ENCODE measurements around the gene CARM1.
A peak's percentile ranks its signal among the peaks of the same experiment; 100 is the strongest.
"Not testable (repeated sequence)": the region's sequence is repeated elsewhere in the genome, so short reads cannot be mapped to it uniquely, and the experiment has no call there.

The CARM1 gene

DNA sequence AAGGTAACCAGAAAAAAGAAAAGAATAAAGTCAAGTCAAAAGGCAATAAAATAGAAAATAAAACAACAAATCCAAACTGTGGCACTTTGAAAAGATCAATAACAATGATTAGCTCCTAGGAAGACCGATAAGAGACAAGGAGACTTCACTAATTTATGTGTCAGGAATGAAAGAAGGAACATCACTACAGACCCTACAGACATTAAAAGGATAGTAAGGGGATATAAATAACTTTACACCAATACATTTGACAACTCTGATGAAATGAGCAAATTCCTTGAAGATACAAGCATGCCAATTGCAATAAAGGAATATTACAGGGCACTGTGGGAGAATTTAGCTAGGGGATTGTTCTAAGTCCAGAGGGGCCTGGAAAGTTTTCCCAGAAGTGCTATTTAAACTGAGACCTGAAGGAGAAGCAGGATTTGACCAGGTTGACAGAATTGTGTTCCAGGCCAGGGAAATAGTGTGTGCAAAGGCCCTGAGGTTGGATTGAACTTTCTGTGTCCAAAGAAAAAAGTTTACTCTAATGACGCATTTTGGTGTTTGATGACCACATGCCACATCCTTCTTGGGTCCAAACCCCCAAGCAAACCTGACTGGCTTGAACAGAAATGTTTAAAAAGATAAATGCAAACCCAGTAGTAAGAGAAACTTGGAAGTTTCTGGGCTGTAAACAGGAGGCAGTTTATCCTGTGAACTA is 24.7 kb upstream of the CARM1 start:
- DNase-seq (ENCODE audit: low read depth in 2 of 2) = no peak

GRCh38 chr19:10848230-10848856 is 23.0 kb upstream of the CARM1 start, which contains the start of gene C19orf38:
TSS of gene C19orf38 (plus strand) at chr19:10848415. CDS start at chr19:10848509, 94 bp downstream.
- DNase-seq (ENCODE audit: low read depth in 2 of 2) = no peak

DNA sequence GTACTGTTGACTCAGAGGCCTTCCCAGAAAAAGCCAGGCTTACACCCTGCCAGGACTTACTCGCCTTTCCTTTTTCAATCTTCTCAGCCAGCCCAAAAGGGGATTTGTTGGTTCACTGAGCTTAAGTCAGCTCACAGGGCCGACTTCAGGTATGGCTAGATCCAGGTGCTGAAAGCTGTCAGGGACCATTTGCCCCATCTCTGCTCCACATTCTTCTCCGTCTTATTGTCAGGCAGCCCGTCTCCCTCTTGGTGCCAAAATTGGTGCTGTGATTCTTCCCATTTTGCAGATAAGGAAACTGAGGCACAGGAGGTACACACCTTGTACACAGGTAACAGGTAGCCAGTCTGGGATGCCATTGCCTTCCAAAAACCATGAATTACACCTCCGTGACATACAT is 20.7 kb upstream of the CARM1 start:
- no peak for DNase-seq (ENCODE audit: low read depth in 2 of 2)

GRCh38 chr19:10852098-10852800 is 19.1 kb upstream of the CARM1 start:
- DNase-seq (ENCODE audit: low read depth in 2 of 2) = no peak

DNA sequence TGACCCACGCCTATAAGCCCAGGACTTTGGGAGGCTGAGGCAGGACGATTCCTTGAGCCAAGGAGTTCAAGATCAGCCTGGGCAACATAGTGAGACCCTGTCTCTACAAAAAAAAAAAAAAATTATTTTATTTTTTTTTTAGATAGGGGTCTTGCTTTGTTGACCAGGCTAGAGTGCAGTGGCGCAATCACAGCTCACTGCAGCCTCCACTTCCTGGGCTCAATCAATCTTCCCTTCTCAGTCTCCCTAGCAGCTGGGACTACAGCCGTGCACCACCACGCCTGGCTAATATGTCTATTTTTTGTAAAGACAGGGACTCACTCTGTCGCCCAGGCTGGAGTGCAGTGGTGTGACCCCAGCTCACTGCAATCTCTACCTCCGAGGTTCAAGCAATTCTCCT is 18.4 kb upstream of the CARM1 start:
- DNase-seq (ENCODE audit: low read depth in 2 of 2) = no peak

- DNase-seq (ENCODE audit: low read depth in 2 of 2) = no peak
Measured at GRCh38 chr19:10854350-10855089, 16.8 kb upstream of the CARM1 start.

DNA sequence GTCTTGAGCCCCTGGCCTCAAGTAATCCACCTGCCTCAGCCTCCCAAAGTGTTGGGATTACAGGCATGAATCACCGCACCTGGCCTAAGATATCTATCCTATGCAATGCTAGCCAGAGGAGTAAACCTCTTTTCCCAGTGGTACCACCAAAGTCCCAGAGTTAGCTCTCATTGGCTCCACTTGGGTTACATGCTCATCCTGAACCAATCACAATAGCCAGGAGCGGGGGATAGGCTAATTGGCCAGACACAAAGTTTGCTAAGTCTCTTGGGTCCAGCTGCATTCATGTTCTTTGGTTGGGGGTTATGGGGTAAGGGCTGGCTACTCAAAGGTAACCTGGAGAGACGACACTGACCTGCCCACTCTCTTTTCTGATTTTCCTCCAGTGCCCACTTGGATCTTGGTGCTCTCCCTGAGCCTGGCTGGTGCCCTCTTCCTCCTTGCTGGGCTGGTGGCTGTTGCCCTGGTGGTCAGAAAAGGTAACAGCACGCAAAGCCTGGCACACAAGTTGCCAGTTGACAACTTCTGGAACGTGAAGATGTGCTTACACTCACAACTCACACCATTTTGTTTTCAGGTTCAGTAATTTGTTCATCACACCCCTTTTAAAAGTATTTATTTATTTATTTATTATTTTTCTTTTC is 15.4 kb upstream of the CARM1 start:
- DNase-seq (ENCODE audit: low read depth in 2 of 2) = no peak

GRCh38 chr19:10856899-10857298 is 14.5 kb upstream of the CARM1 start:
- not testable (repeated sequence) for DNase-seq (ENCODE audit: low read depth in 2 of 2)

- no peak for DNase-seq (ENCODE audit: low read depth in 2 of 2)
Measured at GRCh38 chr19:10858204-10858828, 13.0 kb upstream of the CARM1 start.

DNA sequence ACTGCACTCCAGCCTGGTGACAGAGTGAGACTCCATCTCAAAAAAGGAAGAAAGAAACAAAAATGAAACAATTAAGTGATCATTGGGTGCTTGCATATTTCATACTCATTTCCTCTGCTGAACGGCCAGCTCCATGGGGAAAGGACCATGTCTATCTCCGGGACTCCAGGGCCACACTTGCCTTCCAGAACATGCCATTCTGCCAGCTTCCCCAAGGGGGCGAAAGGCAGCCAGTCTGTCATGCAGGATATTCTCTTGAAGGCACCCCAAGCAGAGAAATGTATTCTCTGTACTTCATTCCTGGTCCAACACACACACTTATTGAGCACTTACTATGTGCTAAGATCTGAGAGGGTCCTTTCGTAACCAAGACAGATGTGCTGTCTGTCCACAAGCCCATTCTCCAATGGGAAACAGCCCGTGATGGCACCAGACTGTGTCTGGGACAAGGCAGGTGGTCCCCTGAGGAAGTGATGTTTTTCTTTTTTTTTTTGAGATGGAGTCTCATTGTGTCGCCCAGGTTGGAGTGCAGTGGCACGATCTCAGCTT is 10.2 kb upstream of the CARM1 start:
- no peak for DNase-seq (ENCODE audit: low read depth in 2 of 2)

- DNase-seq (ENCODE audit: low read depth in 2 of 2) = no peak
Measured at GRCh38 chr19:10862561-10863106, 8.7 kb upstream of the CARM1 start.

DNA sequence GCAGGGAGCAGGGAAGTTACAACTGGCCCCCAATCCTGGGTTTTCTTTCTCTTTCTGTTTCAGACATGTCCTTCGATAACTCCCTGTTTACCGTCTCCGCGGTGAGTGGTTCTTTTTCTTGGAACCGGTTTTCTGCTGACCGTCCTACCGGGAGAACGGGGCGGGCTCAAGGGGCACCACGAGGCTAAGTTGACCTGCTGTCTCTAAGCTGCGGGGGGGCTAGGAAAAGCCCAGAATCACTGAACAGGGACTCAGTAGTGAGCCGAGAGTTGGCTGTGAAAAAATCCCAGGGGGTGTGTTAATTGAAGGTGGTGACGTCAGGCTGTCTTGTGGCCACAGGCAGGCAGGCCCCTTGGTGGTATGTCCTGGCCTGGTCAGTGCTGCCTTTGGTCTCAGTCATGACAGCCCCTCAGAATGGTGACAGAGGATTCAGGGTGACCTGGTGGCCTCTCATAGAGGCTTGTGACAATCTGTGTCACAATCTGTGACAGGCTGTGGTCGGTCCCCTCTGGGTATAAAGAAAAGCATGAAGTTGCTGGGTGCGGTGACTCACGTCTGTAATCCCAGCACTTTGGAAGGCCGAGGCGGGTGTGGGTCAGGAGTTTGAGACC is 8.1 kb upstream of the CARM1 start:
- no peak for DNase-seq (ENCODE audit: low read depth in 2 of 2)

- peak; percentile 30 to 59 for DNase-seq (ENCODE audit: low read depth in 2 of 2)
Measured at GRCh38 chr19:10864538-10864899, 6.8 kb upstream of the CARM1 start.

DNA sequence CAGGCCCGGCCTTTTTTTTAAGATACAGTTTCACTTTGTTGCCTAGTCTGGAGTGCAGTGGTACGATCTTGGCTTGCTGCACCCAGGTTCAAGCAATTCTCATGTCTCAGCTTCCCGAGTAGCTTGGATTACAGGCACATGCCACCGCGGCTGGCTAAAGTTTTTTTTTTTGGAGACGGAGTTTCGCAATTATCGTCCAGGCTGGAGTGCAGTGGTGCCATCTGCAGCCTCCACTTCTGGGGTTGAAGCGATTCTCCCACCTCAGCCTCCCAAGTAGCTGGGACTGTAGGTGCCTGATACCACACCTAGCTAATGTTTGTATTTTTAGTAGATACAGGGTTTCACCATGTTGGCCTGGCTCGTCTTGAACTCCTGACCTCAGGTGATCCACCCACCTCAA is 4.9 kb upstream of the CARM1 start:
- DNase-seq (ENCODE audit: low read depth in 2 of 2) = no peak

- no peak for DNase-seq (ENCODE audit: low read depth in 2 of 2)
Measured at GRCh38 chr19:10868872-10869547, 2.3 kb upstream of the CARM1 start.

GRCh38 chr19:10869872-10870311 is 1.5 kb upstream of the CARM1 start:
- not testable (repeated sequence) for DNase-seq (ENCODE audit: low read depth in 2 of 2)

- DNase-seq (ENCODE audit: low read depth in 2 of 2) = no peak
Measured at GRCh38 chr19:10870501-10870954, 825 bp upstream of the CARM1 start.

GRCh38 chr19:10871711-10872545 is 575 bp downstream of the CARM1 start:
- DNase-seq (ENCODE audit: low read depth in 2 of 2) = peak in 1 of 2 donors; percentile 19
